GM21381 (cell line): Measurements from ENCODE around the gene GLCCI1.

ENCODE experiments used
- ATAC-seq: cut with Tn5 transposase; IDR thresholded peaks from one replicate; pipeline ENCODE4 v1.9.1; 2021; ENCODE audit warnings: mild to moderate bottlenecking, moderate library complexity; ENCODE audit not compliant: unreplicated experiment

GLCCI1 gene

DNA sequence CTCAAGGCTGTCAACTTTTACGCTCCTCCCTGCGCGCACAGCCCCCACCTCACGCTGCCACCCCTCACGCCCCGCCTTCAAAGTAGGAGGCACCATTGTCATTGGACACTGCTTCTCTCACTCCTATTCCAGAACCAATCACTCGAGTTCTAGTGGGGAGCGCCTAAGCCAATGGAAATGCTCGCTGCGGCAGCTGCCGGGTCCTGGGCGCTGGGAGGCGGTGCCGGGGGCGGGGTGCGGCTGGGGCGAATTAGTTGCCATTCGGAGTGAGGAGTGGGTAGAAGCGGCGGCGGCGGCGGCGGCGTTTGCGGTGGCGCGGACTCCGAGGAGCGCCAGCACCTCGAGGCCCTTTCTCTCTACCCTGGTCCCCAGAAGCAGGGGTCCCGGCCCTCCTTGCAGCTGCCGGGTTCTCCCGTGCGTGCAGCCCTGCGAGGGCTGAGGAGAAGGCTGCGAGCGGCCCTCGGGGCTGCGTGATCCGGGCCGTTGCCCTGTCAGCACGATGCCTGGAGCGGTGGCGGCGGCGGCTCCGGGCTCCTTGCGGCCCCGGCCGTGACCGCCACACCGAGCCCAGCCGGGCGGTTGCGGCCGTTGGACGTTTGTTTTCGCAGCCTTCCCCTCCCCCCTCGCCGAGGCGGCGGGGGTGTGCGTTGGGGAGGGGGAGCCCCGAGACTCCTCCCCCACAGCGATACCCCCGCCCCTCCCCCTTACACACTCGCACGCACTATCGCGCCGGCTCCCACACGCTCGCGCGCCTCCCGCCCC lies at the start of gene GLCCI1:
TSS of gene GLCCI1 (plus strand) at position 253 of the 762 bp plus-strand sequence. CDS start 555 bp downstream, outside the sequence.
- peak; percentile 78 for ATAC-seq

GRCh38 chr7:7919449-7919945 lies 49.1 kb upstream of the GLCCI1 start:
- no peak for ATAC-seq

DNA sequence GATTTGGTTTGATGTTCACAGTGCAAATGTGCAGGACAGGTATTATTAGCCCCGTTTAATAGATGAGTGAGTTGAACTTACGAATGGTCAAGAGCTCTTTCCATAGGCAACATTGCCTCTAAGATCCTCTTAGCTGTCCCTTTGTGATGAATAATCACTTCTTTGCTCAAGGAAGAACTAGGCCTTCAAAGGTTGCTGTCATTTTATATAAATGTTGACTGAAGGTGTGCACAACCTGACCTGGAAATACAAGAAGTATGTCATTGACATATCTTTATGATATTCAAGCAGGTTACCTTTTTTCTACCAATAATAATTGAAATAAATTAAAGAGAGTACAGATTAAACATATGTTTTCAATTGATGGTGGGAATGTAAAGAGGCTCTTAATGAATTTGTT lies 48.5 kb upstream of the GLCCI1 start:
- no peak for ATAC-seq

GRCh38 chr7:7920481-7920880 lies 48.1 kb upstream of the GLCCI1 start:
- peak; percentile 83 for ATAC-seq

- ATAC-seq = no peak
These were observed 46.8 kb upstream of the GLCCI1 start for GRCh38 chr7:7921830-7922229.

- no peak for ATAC-seq
These were observed 45.8 kb upstream of the GLCCI1 start for GRCh38 chr7:7922684-7923385.

GRCh38 chr7:7923818-7924217 lies 44.8 kb upstream of the GLCCI1 start:
- ATAC-seq = no peak

DNA sequence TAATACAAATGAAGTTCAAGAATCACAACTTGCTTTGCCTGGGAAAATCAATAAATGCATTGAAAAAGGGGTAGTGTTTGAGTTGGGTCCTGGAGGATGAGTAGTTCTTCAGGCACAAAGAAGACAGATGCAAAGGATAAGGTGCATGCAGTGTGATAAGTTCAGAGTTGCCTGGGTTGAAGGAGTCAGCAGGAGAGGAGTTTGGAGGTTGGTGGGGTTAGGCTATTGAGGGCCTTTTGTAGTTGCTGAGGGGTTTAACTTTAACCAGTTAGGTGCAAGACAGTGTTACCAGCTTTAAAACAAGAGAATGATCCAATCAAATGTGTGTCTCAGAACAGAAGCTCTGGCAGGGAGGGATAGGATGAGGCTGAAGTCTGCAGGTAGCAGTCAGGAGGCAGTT lies 44.3 kb upstream of the GLCCI1 start:
- no peak for ATAC-seq

GRCh38 chr7:7931626-7932025 lies 37.0 kb upstream of the GLCCI1 start:
- ATAC-seq = no peak

DNA sequence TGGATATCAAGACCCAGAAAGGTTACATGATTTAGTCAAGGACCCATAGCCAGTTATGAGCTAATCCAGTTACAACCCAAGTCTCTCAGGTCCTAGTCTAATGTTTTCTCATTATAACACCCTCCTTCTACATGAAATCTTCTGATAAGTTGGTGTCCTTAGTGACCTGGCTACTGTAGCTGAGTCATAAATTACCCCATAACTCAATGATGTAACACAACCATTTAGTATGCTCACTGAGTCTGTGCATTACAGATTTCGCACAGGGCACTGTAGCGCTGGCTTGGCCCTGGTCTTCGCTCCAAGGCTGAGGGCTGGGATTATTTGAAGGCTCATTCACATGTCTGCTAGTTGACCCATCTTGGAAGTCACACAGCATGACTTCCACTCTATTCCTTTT lies 36.0 kb upstream of the GLCCI1 start:
- ATAC-seq = no peak

DNA sequence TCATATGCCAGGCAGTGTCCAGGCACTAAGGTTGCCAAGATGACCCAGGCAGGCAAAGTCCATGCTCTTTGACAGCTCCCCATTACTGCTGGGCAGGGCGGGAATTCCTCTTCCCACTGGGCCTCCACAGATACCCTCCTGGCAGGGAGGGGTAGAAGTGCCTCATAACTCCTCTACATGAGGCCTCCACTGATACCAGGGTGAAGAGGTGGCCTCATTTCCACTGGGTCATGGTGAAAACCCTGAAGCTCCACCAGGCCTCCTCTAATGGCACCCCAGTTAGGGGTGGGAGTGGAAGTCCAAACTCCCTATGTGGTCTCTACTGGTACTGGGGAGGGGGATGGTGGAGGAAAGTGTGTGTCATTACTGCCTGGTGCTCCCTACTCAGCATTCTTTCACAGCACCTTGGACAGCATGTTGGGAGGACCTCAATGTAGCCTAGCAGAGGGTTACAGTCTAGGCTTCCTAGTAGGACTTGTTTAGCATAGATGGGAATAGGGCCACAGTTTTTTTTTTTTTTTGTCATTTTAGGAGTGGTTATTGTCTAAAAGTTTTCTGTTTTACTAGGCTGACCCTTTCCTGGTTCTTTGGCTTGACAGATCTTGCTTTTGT lies 34.6 kb upstream of the GLCCI1 start:
- no peak for ATAC-seq

GRCh38 chr7:7934945-7935344 lies 33.7 kb upstream of the GLCCI1 start:
- no peak for ATAC-seq

- ATAC-seq = no peak
These were observed 30.1 kb upstream of the GLCCI1 start for GRCh38 chr7:7938471-7938870.

GRCh38 chr7:7943951-7944350 lies 24.6 kb upstream of the GLCCI1 start:
- ATAC-seq = no peak

DNA sequence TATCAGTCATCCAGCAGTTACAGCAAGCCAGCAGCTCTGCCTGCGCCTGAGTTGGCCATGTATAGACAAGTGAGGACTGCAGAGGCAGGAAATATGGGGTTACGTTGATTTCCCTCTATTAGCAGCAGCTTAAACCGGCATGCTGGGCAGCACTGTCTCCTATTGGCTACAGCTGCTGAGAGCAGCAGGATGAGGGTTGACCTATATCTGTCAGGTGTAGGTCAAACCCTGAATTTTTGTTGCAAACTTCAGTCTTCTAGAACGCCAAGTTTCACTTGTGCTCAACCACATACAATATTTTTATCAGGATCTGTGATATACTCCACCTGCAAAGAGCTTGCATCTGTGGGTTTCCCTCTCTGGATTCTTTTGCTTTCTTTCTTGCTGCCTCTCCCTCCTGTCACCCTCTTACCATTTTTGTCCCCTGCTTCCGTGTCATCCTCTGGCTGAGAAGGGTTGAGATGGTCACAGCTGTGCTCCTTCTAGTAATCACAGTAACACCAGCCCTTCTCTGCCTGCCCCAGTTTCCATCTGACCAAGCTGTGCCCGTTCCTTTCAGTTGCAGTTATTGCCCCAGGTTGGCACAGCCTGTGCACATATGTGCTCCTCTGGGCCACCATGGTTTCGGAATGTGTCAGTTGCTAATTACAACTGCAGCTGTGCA lies 23.8 kb upstream of the GLCCI1 start:
- peak; percentile 86 for ATAC-seq

DNA sequence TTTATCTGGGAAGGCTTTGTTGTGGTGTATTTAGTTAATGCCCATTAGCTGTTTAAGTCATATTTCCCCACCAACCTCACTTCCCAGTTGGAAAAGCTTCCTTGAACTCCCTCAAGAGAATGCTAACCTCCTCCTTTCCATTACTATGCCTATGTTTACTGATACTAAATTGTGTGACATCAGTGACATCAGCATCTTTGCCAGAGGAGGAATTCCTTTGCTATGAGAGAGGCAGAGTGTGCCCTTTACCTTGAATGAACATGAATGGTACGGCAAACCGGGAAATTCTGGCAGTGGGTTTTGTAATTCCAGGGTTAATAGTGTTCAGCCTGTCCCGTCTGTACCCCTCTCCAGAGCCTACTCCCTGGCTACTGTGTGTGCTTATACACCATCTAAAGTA lies 22.1 kb upstream of the GLCCI1 start:
- ATAC-seq = no peak

DNA sequence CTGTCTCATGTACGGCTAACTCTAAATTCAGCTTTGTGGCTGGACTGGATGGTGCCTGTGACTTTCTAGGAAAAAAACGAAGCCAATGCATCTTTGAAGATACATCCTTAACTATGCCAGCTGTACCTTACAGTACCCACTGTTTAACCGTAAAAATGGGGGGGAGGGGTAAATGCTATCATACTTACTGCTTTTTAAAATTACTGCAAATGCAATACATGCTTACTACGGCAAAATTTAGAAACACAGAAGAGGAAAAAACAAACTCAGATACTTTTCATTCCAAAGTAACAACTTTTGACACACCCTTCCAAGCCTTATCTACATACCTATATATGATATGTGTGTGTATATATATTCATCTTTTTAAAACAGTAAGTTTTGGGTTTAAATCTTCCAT lies 20.4 kb upstream of the GLCCI1 start:
- ATAC-seq = no peak

DNA sequence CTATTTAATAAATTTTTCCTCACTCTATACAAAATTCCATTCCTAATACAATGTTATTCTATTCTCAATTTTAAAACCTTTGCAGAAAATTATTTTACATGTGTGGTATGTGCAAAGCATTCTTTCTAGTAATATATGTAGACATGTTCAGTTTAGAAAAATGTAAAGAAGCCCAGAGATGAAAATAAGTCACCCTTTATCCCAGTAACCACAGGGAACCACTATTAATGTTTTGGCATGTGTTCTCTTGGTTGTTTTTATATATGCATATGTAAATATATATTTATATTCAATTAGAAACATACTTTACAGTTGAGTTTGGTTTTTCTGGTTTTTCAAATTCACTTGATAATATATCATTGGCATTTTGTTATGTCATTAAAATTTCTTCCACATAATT lies 14.8 kb upstream of the GLCCI1 start:
- no peak for ATAC-seq

GRCh38 chr7:7956531-7957128 lies 12.0 kb upstream of the GLCCI1 start:
- ATAC-seq = no peak

GRCh38 chr7:7957513-7957912 lies 11.1 kb upstream of the GLCCI1 start:
- no peak for ATAC-seq
